Measurements from ENCODE around the gene CST7.

CST7 gene

DNA sequence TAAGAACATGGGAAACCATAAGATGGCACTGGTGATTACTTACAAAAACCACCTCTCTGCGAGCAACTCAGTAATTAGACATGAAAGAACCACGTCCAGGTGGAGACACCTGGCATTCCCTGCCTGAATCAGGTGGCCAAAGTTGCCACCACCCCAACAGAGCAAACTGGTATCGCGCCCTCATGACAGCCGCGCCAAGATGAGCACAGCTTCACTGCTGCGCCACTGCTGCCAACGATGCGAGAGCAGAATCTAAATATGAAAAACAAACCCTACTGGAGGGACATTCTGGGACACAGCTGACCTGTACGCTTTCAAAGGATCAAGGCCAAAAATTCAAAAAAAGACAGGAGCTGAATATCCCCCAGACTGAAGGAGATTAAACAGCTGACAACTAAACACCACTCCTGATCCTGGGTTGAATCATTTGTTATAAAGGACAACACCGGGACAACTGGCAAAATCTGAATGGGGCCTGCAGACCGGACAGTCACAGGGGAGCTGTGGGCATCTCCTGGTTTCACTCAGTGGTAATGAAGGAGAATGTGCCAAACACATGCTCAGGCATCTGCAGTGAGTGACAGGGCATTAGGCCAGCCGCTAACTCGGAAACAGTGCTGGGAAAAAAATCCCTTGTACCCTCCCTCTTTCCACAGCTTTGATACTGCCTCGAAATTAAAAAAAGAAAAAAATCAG, 17.4 kb downstream of the CST7 start:
- no peaks in the 10 kb centered on the region for H3K9me2 ChIP-seq (replicated peaks; ENCODE audit: insufficient read depth, low read length)
- H3F3A ChIP-seq (ENCODE audit: insufficient read depth) = no peaks in the 10 kb centered on the region
- H3K27ac ChIP-seq (ENCODE audit: low read depth, low read length) = no peak overlapping the region
- no peaks in the 10 kb centered on the region for H3K9me3 ChIP-seq (ENCODE audit: insufficient read depth, low read length)
- no peaks in the 10 kb centered on the region for H4K20me1 ChIP-seq (ENCODE audit: low read depth, low read length)
- no peak overlapping the region for H3K4me3 ChIP-seq (ENCODE audit: insufficient read depth, low read length, poor library complexity, severe bottlenecking)
- H3K79me2 ChIP-seq (ENCODE audit: insufficient read depth, low read length) = no peaks in the 10 kb centered on the region
- H2AFZ ChIP-seq (ENCODE audit: low read depth, low read length, severe bottlenecking) = no peak overlapping the region
- H3K9ac ChIP-seq (ENCODE audit: low read length) = no peak overlapping the region
- H3K27me3 ChIP-seq (ENCODE audit: low read length) = no peaks in the 10 kb centered on the region
- no peaks in the 10 kb centered on the region for H3K36me3 ChIP-seq (ENCODE audit: low read length)
- no peak overlapping the region for H3K4me2 ChIP-seq (ENCODE audit: low read depth, low read length, poor library complexity, severe bottlenecking)
- no peak for TF ChIP-seq EZH2phosphoT487 (conservative IDR thresholded peaks at IDR 0.05; ENCODE audit: low read length)
- TF ChIP-seq, protein P1, sequence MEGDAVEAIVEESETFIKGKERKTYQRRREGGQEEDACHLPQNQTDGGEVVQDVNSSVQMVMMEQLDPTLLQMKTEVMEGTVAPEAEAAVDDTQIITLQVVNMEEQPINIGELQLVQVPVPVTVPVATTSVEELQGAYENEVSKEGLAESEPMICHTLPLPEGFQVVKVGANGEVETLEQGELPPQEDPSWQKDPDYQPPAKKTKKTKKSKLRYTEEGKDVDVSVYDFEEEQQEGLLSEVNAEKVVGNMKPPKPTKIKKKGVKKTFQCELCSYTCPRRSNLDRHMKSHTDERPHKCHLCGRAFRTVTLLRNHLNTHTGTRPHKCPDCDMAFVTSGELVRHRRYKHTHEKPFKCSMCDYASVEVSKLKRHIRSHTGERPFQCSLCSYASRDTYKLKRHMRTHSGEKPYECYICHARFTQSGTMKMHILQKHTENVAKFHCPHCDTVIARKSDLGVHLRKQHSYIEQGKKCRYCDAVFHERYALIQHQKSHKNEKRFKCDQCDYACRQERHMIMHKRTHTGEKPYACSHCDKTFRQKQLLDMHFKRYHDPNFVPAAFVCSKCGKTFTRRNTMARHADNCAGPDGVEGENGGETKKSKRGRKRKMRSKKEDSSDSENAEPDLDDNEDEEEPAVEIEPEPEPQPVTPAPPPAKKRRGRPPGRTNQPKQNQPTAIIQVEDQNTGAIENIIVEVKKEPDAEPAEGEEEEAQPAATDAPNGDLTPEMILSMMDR (IDR thresholded peaks at IDR 0.05; ENCODE audit: insufficient read depth, low read length, poor library complexity, severe bottlenecking) = no peak

- H3K27ac ChIP-seq (ENCODE audit: low read depth, low read length) = no peak overlapping the region
- H3F3A ChIP-seq (ENCODE audit: insufficient read depth) = no peaks in the 10 kb centered on the region
- H3K4me2 ChIP-seq (ENCODE audit: low read depth, low read length, poor library complexity, severe bottlenecking) = no peak overlapping the region
- no peaks in the 10 kb centered on the region for H4K20me1 ChIP-seq (ENCODE audit: low read depth, low read length)
- H2AFZ ChIP-seq (ENCODE audit: low read depth, low read length, severe bottlenecking) = no peak overlapping the region
- no peaks in the 10 kb centered on the region for H3K36me3 ChIP-seq (ENCODE audit: low read length)
- H3K27me3 ChIP-seq (ENCODE audit: low read length) = no peaks in the 10 kb centered on the region
- H3K9me2 ChIP-seq (replicated peaks; ENCODE audit: insufficient read depth, low read length) = no peaks in the 10 kb centered on the region
- H3K9me3 ChIP-seq (ENCODE audit: insufficient read depth, low read length) = no peaks in the 10 kb centered on the region
- no peak for TF ChIP-seq EZH2phosphoT487 (conservative IDR thresholded peaks at IDR 0.05; ENCODE audit: low read length)
- TF ChIP-seq, protein P1 (IDR thresholded peaks at IDR 0.05; ENCODE audit: insufficient read depth, low read length, poor library complexity, severe bottlenecking) = no peak
- no peak overlapping the region for H3K9ac ChIP-seq (ENCODE audit: low read length)
- no peaks in the 10 kb centered on the region for H3K79me2 ChIP-seq (ENCODE audit: insufficient read depth, low read length)
- no peak overlapping the region for H3K4me3 ChIP-seq (ENCODE audit: insufficient read depth, low read length, poor library complexity, severe bottlenecking)
Measured at GRCh38 chr20:24968278-24968800, 19.3 kb downstream of the CST7 start.

- H3K79me2 ChIP-seq (ENCODE audit: insufficient read depth, low read length) = no peaks in the 10 kb centered on the region
- H4K20me1 ChIP-seq (ENCODE audit: low read depth, low read length) = no peaks in the 10 kb centered on the region
- no peaks in the 10 kb centered on the region for H3K36me3 ChIP-seq (ENCODE audit: low read length)
- no peak overlapping the region for H2AFZ ChIP-seq (ENCODE audit: low read depth, low read length, severe bottlenecking)
- no peaks in the 10 kb centered on the region for H3K27me3 ChIP-seq (ENCODE audit: low read length)
- no peaks in the 10 kb centered on the region for H3F3A ChIP-seq (ENCODE audit: insufficient read depth)
- H3K9me3 ChIP-seq (ENCODE audit: insufficient read depth, low read length) = no peaks in the 10 kb centered on the region
- H3K9ac ChIP-seq (ENCODE audit: low read length) = no peak overlapping the region
- H3K4me3 ChIP-seq (ENCODE audit: insufficient read depth, low read length, poor library complexity, severe bottlenecking) = no peak overlapping the region
- TF ChIP-seq, protein P1 (IDR thresholded peaks at IDR 0.05; ENCODE audit: insufficient read depth, low read length, poor library complexity, severe bottlenecking) = no peak
- TF ChIP-seq EZH2phosphoT487 (conservative IDR thresholded peaks at IDR 0.05; ENCODE audit: low read length) = no peak
- no peak overlapping the region for H3K27ac ChIP-seq (ENCODE audit: low read depth, low read length)
- H3K4me2 ChIP-seq (ENCODE audit: low read depth, low read length, poor library complexity, severe bottlenecking) = no peak overlapping the region
- H3K9me2 ChIP-seq (replicated peaks; ENCODE audit: insufficient read depth, low read length) = no peaks in the 10 kb centered on the region
Measured at GRCh38 chr20:24969186-24970029, 20.3 kb downstream of the CST7 start.
